DND-41 (cell line): ENCODE data around the gene NPC2.
A peak's percentile ranks its signal among the peaks of the same experiment; 100 is the strongest.

Source experiments
- EZH2 ChIP-seq: IDR thresholded peaks from 3 replicates; pipeline ENCODE4 v1.6.1; 2012; ENCODE audit warnings: borderline replicate concordance, low read depth, mild to moderate bottlenecking, moderate library complexity, low read length, inconsistent platforms; ENCODE audit not compliant: severe bottlenecking
- TF ChIP-seq, protein P1 (sequence below): IDR thresholded peaks from 2 replicates; pipeline ENCODE4 v1.5.1; 2012; ENCODE audit warnings: borderline replicate concordance, low read length, moderate library complexity, mild to moderate bottlenecking; ENCODE audit not compliant: poor library complexity, severe bottlenecking; ENCODE audit errors: extremely low read depth

GRCh38 chr14:74508292-74508731 is 15.2 kb upstream of the NPC2 start:
- TF ChIP-seq, protein P1, sequence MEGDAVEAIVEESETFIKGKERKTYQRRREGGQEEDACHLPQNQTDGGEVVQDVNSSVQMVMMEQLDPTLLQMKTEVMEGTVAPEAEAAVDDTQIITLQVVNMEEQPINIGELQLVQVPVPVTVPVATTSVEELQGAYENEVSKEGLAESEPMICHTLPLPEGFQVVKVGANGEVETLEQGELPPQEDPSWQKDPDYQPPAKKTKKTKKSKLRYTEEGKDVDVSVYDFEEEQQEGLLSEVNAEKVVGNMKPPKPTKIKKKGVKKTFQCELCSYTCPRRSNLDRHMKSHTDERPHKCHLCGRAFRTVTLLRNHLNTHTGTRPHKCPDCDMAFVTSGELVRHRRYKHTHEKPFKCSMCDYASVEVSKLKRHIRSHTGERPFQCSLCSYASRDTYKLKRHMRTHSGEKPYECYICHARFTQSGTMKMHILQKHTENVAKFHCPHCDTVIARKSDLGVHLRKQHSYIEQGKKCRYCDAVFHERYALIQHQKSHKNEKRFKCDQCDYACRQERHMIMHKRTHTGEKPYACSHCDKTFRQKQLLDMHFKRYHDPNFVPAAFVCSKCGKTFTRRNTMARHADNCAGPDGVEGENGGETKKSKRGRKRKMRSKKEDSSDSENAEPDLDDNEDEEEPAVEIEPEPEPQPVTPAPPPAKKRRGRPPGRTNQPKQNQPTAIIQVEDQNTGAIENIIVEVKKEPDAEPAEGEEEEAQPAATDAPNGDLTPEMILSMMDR = peak; percentile 30
- TF ChIP-seq EZH2 = no peak
